HG03565 (cell line): ENCODE results near the gene AGAP4.
"Not testable (repeated sequence)": the region's sequence is repeated elsewhere in the genome, so short reads cannot be mapped to it uniquely, and the experiment has no call there.

Experiments used
- ATAC-seq: cut with Tn5 transposase; IDR thresholded peaks from one replicate; pipeline ENCODE4 v1.9.1; 2021; ENCODE audit warnings: mild to moderate bottlenecking, moderate library complexity; ENCODE audit not compliant: unreplicated experiment

The AGAP4 gene

DNA sequence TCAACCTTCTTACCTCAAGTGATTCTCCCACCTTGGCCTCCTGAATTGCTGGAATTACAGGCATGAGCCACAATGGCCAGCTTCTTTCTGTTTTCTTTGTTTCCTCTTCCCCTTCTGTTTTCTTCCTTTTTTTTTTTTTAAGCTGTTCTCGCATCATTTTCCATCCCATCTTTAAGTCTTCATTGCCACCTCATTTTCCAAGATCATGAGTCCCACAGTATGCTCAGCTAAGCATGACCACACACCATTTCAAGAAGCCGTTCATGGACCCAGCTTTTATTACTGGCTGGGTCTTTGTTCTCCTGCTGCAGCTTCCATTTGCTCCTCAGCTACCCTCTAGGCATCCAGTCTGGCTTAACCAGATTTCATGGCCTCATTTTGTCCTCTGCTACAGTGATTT is 52.5 kb downstream of the AGAP4 start:
- not testable (repeated sequence) for ATAC-seq

DNA sequence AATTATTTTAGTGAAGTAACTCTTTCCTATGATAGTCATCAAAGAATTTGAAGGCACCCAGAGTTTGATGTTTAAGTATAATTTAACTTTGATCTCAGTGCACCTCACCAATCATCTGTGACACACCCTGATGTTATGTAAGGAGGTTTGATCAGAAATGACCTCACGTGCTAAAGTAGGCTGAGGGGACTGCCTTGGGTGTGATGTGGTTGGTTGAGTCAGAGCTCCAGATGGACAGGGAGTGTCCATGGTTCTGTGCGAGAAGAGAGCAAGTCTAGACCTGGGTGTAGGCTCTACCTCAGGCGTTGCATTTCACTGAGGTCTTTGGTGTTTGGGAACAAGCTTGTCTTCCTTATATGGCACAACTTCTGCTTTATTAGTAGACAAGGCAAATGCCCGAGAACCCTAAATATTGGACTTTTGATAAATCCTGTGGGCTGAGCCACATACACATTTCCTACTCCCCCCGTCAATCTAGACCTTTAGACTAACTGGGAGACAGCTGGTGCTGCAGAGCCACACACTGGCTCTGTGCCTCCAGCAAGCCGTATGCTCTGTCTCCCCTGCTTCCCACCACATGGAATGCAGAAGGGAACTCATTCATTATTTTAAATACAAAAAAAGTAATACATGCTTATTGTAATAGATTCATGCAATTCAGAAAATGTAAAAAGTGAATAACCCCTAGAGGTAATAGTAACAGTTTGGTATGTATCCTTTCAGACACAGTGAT is 56.4 kb downstream of the AGAP4 start:
- ATAC-seq: not testable (repeated sequence)

DNA sequence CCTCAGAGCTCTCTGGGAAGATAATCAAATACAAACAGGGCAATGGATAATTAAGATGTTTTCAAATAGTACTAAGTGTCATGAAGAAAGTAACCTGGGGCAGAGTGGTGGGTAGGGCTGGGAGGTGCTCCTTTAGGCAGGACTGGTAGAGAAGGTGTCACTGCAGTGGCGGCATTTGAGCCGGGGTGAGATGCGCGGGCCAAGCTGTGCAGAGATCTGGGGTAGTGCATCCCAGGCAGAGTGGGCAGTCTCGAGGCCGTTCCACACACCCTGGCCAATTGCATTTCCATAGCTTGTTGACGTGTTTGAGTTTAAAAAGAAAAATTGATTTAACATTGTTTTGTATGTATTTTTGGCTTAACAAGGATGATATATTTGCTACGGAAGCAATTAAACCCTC is 57.3 kb downstream of the AGAP4 start:
- ATAC-seq: not testable (repeated sequence)

DNA sequence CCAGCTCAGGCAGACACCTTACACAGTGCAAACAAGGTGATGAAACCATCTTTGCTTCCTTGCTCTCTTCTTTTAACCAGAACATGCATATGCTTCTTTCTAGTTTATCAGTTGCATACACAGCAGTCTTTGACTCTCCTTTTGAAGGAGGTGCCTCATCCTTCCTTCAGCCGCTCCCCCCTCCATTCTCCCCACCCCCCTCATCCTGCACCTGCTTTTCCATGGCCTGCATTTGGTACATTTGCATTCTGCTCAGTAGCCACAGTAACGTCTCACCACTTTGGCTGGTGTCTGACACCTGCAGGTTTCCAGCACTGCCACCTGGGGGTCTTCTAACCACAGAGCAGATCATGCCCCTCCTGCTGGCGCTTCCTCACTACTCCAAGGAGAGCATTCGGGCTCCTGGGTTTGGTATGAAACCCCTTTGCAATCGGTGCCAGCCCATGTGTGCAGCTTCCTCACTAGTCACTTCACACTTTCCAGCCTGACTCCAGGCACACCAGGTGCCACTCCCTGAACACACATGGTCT is 60.0 kb downstream of the AGAP4 start:
- not testable (repeated sequence) for ATAC-seq

DNA sequence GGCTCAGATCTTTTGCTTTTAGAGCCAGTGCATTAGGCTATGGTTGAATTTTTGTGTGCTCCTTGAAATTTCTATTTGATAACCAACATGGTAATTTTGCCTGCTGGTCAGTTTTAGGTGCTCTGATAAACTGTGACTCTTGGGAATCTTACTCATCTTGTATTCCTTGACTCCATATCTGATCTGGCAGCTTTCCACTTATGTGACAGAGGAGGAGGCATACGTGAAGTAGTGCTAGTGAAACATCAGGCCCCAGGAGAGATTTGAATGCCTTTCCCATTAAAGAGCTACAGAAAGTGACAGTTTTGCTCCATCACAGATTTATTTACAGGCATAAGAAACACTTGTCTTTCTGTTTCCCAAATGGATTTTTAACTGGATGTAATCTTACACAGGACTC is 61.1 kb downstream of the AGAP4 start:
- ATAC-seq: not testable (repeated sequence)
